Keratinocyte (primary cell): Measurements from ENCODE around the gene WDR7.

Source experiments
- EZH2 ChIP-seq: IDR thresholded peaks from one replicate; pipeline ENCODE4 v1.6.1; 2012; ENCODE audit warnings: inconsistent platforms, mild to moderate bottlenecking, low read length, moderate library complexity
- TF ChIP-seq, protein P1 (sequence below), 3 experiments: IDR thresholded peaks in 1 of 3; conservative IDR thresholded peaks in 1 of 3; optimal IDR thresholded peaks in 1 of 3; 2 replicates in 2 of 3; 3 replicates in 1 of 3; pipeline versions ENCODE3 to v1.5.1; 2011; ENCODE audit warnings: low read length in 3 of 3, mild to moderate bottlenecking in 3 of 3, moderate library complexity in 2 of 3, control low read depth in 1 of 3, inconsistent platforms in 1 of 3; ENCODE audit not compliant: insufficient read depth in 2 of 3; ENCODE audit errors: extremely low read depth in 1 of 3

DNA sequence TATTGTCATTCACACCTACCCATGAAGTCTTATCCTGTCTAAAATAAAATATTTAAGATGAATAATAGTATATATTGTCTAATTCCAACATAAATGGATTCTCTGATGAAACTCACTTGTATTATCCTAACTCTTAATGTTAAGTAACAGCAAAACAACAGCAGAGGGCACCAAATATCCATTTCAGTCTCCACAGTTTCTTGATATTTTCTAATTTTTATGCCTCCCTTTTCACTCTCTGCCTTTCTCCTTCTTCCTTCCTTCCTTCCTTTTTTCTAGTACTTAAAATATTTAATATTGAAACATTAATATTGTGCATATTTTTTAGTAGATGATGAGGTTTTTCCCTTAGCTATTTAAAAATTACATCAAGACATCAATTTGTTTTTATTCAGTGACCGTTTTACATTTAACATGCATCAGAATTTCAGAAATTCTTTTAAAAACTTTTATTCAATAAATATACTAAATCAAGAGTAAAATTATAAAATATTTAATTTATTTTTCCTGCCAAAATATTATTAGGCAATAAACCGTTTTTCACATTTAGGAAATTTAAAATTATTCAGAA lies 97.6 kb downstream of the WDR7 start:
- TF ChIP-seq, protein P1, sequence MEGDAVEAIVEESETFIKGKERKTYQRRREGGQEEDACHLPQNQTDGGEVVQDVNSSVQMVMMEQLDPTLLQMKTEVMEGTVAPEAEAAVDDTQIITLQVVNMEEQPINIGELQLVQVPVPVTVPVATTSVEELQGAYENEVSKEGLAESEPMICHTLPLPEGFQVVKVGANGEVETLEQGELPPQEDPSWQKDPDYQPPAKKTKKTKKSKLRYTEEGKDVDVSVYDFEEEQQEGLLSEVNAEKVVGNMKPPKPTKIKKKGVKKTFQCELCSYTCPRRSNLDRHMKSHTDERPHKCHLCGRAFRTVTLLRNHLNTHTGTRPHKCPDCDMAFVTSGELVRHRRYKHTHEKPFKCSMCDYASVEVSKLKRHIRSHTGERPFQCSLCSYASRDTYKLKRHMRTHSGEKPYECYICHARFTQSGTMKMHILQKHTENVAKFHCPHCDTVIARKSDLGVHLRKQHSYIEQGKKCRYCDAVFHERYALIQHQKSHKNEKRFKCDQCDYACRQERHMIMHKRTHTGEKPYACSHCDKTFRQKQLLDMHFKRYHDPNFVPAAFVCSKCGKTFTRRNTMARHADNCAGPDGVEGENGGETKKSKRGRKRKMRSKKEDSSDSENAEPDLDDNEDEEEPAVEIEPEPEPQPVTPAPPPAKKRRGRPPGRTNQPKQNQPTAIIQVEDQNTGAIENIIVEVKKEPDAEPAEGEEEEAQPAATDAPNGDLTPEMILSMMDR (optimal IDR thresholded peaks at IDR 0.05 in 1 of 3, IDR thresholded peaks at IDR 0.05 in 1 of 3, conservative IDR thresholded peaks at IDR 0.05 in 1 of 3; ENCODE audit: extremely low read depth in 1 of 3, insufficient read depth in 2 of 3, low read length in 3 of 3), result peak in 2 of 3 experiments; percentile 32 to 41
- no peak for TF ChIP-seq EZH2
